Neural cell (in vitro differentiated cells): Measurements from ENCODE around the gene ALX4.

Source experiments
- CTCF ChIP-seq: fragments of 450-650 bp; IDR thresholded peaks from 2 replicates; pipeline ENCODE4 v1.5.1; 2014; ENCODE audit warnings: antibody characterized with exemption, mild to moderate bottlenecking, moderate library complexity; ENCODE audit not compliant: poor library complexity, severe bottlenecking
- EP300 ChIP-seq: fragments of 450-650 bp; conservative IDR thresholded peaks from 2 replicates; pipeline ENCODE4 v1.6.1; 2014; ENCODE audit warnings: antibody characterized with exemption, mild to moderate bottlenecking, moderate library complexity; ENCODE audit not compliant: poor library complexity, severe bottlenecking
- EZH2 ChIP-seq: fragments of 200-600, 300-800 bp; shearing (Covaris generic), sonication (generic); IDR thresholded peaks from 2 replicates; pipeline ENCODE4 v1.6.1; 2014; ENCODE audit warnings: antibody characterized with exemption, low read length, borderline replicate concordance, mild to moderate bottlenecking; ENCODE audit not compliant: insufficient read depth, poor library complexity, severe bottlenecking
- POLR2AphosphoS5 ChIP-seq: IDR thresholded peaks from 2 replicates; pipeline ENCODE4 v1.6.1; 2012
- RAD21 ChIP-seq: fragments of 450-650 bp; conservative IDR thresholded peaks from 2 replicates; pipeline ENCODE4 v1.6.1; 2014; ENCODE audit warnings: antibody characterized with exemption, mild to moderate bottlenecking, moderate library complexity

- TF ChIP-seq EZH2 (no peak), CTCF (no peak), POLR2AphosphoS5 (no peak), RAD21 (no peak), EP300 (no peak)
These were observed 61.8 kb downstream of the ALX4 start for GRCh38 chr11:44248109-44248508.
